ENCODE data around the gene TSPEAR.

Gene TSPEAR

DNA sequence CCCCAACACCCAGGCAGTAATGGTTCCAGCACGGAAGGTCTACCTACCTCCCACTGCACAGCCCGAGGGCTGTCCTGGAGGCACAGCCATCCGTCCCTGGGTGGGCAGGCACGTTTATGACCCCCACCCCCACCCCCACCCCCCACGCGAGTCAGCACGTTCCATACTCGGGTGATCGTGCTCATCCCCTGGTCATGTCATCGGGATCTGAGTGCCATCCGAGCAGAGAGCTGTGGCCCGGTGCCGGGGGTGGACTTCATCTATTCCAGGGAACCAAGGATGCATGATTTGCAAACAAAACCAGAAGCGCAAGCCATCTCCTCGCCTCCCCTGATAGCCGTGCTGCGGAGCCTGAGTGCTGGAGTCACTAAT lies 1.1 kb downstream of the TSPEAR start:
- no peak overlapping the region for H3K4me3 ChIP-seq (ENCODE audit: control insufficient read depth, low read depth, low read length)
- TF ChIP-seq, protein P1, sequence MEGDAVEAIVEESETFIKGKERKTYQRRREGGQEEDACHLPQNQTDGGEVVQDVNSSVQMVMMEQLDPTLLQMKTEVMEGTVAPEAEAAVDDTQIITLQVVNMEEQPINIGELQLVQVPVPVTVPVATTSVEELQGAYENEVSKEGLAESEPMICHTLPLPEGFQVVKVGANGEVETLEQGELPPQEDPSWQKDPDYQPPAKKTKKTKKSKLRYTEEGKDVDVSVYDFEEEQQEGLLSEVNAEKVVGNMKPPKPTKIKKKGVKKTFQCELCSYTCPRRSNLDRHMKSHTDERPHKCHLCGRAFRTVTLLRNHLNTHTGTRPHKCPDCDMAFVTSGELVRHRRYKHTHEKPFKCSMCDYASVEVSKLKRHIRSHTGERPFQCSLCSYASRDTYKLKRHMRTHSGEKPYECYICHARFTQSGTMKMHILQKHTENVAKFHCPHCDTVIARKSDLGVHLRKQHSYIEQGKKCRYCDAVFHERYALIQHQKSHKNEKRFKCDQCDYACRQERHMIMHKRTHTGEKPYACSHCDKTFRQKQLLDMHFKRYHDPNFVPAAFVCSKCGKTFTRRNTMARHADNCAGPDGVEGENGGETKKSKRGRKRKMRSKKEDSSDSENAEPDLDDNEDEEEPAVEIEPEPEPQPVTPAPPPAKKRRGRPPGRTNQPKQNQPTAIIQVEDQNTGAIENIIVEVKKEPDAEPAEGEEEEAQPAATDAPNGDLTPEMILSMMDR (IDR thresholded peaks at IDR 0.05; ENCODE audit: control insufficient read depth, insufficient read depth, low read depth, low read length, missing control alignments), result no peak
- no peak for DNase-seq (ENCODE audit: low read depth)

DNA sequence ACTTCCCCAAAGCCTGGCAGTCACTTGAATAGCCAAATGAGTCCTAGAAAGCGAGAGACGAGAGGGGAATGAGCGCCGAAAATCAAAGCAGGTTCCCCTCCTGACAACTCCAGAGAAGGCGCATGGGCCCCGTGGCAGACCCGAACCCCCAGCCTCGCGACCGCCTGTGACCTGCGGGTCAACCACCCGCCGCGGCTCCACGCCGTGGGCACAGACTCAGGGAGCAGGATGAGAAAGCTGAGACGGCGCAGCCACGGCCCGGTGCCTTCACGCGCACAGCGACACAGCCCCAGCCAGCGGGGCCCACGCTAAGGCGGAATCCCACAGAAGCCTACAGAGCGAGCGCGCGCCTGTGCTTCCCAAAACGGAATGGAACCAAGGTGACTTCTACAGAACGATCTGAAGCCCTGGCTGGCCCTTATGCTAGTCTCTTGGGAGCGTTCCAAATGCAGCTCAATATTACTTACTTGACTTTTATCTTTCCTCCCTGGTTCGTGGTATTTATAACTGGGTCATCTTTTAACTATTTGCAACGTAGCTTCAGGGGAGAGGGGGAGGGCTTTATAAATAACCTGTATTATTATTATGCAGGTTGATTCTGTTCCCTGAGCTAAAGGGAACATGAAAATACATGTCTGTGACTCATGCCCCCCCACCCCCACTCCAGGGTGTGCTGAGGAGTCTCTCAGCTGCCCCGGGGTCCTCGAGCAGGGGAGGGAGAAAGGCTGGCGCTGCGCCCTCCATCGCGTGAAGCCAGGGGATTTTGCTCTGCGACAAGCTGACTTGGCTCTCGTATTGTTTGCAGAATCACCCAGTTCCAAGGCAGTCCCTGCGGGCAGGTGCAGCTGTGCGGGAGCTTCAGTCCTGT lies 1.7 kb downstream of the TSPEAR start:
- DNase-seq (ENCODE audit: low read depth), result no peak
- H3K4me3 ChIP-seq (ENCODE audit: control insufficient read depth, low read depth, low read length), result no peak overlapping the region
- TF ChIP-seq, protein P1 (IDR thresholded peaks at IDR 0.05; ENCODE audit: control insufficient read depth, insufficient read depth, low read depth, low read length, missing control alignments), result no peak

DNA sequence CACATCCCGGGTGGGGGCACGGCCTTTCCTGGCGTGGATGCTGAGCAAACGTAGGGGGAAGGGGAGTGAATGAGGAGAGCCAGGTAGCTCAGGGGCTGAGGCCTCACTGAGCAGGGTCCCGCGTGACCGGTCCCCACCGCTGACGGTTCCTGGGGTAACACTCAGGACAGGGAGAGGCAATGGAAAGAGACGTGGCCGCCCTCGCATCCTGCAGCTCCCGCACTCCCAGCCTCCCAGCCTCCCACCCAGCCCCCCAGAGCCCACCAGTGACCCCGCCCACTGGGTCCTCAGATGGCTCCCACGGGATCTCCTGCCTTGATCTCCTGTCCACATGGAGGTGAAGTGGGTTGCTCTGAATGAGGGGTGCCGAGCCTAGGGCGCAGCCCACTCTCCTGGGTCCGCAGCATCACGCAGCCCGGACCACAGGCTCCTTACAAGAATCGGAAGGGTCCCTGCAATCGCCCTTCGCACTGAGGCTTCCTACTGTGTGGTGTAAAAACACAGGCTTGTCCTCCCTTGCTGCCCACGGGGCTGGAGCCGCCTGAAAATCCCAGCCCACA lies 2.4 kb downstream of the TSPEAR start:
- TF ChIP-seq, protein P1 (IDR thresholded peaks at IDR 0.05; ENCODE audit: control insufficient read depth, insufficient read depth, low read depth, low read length, missing control alignments), result no peak
- H3K4me3 ChIP-seq (ENCODE audit: control insufficient read depth, low read depth, low read length), result no peak overlapping the region
- DNase-seq (ENCODE audit: low read depth), result no peak

DNA sequence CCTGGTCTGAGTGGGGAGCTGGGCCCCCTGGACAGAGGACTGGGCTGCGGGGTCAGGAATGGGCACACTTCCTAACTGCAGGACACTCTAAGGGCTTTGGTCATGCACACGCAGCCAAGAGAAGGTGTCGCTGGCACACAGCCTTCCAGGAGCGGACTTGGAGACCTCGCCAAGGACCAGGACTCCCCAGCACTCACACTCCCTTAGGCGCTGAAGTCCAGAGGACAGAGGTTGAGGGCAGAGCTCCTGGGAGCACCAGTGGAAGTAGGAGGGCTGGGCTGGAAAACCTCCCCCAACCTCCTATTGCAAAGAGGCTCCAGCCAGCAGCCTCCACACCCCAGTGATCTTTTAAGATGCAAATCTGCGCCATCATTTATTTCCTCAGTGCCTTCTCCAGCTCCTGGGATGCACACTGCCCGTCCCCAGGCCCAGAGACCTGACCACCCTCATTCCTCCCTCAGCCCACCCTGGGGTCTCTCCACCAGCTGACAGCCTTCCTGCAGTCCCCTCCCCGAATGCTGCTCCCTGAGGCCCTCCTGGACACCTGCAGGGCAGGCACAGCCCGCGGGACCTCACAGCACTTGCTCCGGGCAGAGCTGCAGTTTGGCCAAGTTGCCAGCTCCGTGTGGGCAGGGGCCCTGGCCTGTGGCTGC lies 3.0 kb downstream of the TSPEAR start:
- TF ChIP-seq, protein P1 (IDR thresholded peaks at IDR 0.05; ENCODE audit: control insufficient read depth, insufficient read depth, low read depth, low read length, missing control alignments), result no peak
- no peak overlapping the region for H3K4me3 ChIP-seq (ENCODE audit: control insufficient read depth, low read depth, low read length)

DNA sequence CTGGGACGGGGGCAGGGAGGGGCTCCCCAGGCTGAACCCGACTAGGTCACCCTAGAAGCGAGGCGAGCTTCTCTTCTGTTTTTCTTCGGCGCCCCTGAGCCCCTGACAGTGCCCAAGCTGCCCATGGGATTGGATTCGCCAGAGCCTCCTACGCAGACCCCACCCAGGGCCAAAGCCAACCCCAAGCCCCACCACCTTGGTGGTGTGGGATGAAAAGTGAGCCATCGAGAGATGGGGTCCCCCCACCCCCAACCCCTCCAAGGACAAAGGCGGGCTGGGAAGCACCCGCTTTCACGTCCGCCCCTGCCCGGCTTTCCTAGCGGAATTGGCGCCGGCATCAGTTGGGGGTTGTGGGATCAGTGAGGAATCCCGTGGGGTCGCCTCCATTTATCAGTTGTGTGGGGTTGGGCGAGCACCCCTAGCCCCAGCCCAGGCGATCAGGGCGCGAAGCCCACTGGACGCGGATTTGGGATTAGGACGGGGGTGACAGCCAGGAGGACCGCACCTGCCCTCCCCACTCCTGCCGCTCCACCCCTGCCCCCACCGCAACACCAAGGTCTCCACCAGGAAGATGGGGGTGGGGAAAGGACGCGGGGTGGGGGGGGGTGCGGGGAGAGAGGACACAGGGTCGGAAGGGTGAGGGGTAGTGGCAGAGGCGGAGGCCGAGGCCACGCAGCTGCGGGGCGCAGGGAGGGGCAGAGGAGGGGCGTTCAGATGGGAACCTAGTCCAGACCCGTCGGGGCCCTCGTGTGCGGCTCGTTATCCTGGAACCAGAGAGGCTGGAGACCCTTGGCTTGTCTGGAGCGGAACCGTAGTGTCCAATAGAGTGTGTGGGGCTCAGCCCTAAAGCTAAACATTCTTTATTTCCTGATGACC lies 4.4 kb downstream of the TSPEAR start:
- TF ChIP-seq, protein P1 (IDR thresholded peaks at IDR 0.05; ENCODE audit: control insufficient read depth, insufficient read depth, low read depth, low read length, missing control alignments), result no peak
- H3K4me3 ChIP-seq (ENCODE audit: control insufficient read depth, low read depth, low read length), result no peak overlapping the region
- DNase-seq (ENCODE audit: low read depth), result no peak

More for the DNA sequence above, 3.0 kb downstream of the TSPEAR start:
- DNase-seq (ENCODE audit: low read depth), result no peak
